HAP-1 (cell line): ENCODE data around the gene FURIN.
"Not testable (repeated sequence)": the region's sequence is repeated elsewhere in the genome, so short reads cannot be mapped to it uniquely, and the experiment has no call there.

Experiments used
- DNase-seq, 2 experiments: peaks; one replicate each; pipeline ENCODE4 v3.0.0-alpha.2; 2016 to 2020; ENCODE audit warnings: low spot score in 2 of 2
- H3K27me3 ChIP-seq: fragments of 250-450 bp; sonication (Bioruptor Pico); 2 replicates; pipeline ENCODE4 v1.5.1; 2020; ENCODE audit warnings: low read depth, mild to moderate bottlenecking, moderate library complexity
- H3K36me3 ChIP-seq: fragments of 250-450 bp; sonication (Bioruptor Pico); replicated peaks from 2 replicates; pipeline ENCODE4 v1.5.1; 2020; ENCODE audit warnings: mild to moderate bottlenecking
- H3K4me1 ChIP-seq: fragments of 250-450 bp; sonication (Bioruptor Pico); 2 replicates; pipeline ENCODE4 v1.5.1; 2020; ENCODE audit warnings: mild to moderate bottlenecking
- H3K4me3 ChIP-seq: fragments of 250-450 bp; sonication (Bioruptor Pico); 2 replicates; pipeline ENCODE4 v1.5.1; 2020; ENCODE audit warnings: mild to moderate bottlenecking, moderate library complexity
- H3K9me3 ChIP-seq: fragments of 250-450 bp; sonication (Bioruptor Pico); 2 replicates; pipeline ENCODE4 v1.5.1; 2020; ENCODE audit warnings: mild to moderate bottlenecking, moderate library complexity
- in situ Hi-C: fragments of 300-500 bp; cut with MboI; formaldehyde crosslinking; loops from 3 replicates; pipeline ENCODE4 v1.14.3; 2020; ENCODE audit warnings: low sequenced_read_pairs, inconsistent platforms, mixed read lengths

FURIN gene

DNA sequence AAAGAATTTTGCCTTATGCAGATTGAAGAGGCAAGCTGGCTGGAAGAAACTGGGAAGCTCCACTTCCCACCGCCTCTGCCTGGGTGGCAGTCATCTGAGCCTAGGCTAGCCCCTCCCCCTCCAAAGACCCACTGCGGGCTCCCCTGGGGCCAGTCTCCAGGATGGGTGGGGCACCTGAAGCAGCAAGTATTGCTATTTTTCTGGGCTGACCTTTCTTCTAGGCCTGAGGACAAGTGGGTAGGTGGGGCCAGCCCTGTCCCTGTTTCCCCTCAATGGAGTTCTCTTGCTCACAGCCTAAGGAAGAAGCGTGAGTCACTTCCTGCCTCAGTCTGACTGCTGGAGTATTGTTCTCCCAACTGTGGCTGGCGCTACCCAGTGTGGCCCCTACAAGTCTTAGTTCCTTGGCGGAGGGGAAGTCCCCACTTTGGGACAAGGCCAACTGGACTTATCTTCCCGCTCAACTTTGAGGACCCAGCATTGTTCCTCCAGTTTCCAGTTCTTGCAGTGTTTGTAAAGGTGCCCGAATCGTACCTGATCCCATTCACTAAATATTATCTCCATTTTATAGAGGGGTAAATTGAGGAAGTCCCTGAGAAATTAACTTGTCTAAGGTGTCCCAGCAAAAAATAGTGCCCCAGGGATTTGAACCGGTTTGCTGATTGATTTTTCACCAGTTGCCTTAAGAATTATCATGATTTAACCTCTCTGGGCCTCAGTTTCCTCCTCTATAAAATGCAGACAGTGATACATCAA, 1.4 kb downstream of the FURIN start:
- no peaks in the 10 kb centered on the region for H3K27me3 ChIP-seq
- H3K4me3 ChIP-seq = no peak overlapping the region; the same call in 1 of the 2 replicates
- in situ Hi-C loops = no loop called here
- no peaks in the 10 kb centered on the region for H3K36me3 ChIP-seq
- peaks cover 52% of the 10 kb centered on the region for H3K4me1 ChIP-seq
- peak; percentile 90 to 94 for DNase-seq
- no peaks in the 10 kb centered on the region for H3K9me3 ChIP-seq

- H3K9me3 ChIP-seq = no peaks in the 10 kb centered on the region
- in situ Hi-C loops = no loop called here
- H3K27me3 ChIP-seq = no peaks in the 10 kb centered on the region
- H3K4me3 ChIP-seq = peak overlapping the region; percentile 49
- no peaks in the 10 kb centered on the region for H3K36me3 ChIP-seq
- H3K4me1 ChIP-seq = peaks cover 52% of the 10 kb centered on the region
- DNase-seq = peak in 1 of 2 experiments; percentile 35
Measured at GRCh38 chr15:90870354-90871138, 2.2 kb downstream of the FURIN start.

DNA sequence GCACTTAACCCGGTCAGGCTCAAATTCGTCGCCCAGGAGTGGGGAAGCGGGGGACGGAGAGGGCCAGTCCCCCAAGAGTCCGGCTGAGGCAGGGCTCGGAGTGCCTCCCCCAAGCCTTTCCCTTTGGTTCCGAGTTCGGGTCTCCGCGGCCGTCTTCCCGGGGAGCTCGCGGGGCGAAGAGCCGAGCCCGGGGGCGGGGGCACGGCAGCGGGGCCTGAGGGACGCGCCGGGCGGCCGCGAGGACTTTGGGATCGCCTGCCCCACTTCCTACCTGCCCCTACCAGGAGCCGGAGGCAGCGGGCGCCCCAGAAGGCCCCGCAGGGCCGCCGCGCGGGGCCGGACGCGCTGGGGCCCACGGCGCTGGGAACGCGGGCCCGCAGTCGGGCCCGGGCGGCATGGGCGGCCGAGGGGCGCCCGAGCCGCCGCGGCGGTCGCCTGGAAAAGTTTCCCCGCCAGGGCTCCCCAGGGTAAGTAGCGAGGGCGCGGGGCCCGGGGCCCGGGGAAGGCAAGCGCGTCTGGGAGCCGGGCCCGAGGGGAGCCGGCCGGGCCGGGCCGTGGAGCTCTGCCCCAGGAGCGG, 2.8 kb downstream of the FURIN start:
- H3K4me1 ChIP-seq = peaks cover 51% of the 10 kb centered on the region
- in situ Hi-C loops = no loop called here

DNA sequence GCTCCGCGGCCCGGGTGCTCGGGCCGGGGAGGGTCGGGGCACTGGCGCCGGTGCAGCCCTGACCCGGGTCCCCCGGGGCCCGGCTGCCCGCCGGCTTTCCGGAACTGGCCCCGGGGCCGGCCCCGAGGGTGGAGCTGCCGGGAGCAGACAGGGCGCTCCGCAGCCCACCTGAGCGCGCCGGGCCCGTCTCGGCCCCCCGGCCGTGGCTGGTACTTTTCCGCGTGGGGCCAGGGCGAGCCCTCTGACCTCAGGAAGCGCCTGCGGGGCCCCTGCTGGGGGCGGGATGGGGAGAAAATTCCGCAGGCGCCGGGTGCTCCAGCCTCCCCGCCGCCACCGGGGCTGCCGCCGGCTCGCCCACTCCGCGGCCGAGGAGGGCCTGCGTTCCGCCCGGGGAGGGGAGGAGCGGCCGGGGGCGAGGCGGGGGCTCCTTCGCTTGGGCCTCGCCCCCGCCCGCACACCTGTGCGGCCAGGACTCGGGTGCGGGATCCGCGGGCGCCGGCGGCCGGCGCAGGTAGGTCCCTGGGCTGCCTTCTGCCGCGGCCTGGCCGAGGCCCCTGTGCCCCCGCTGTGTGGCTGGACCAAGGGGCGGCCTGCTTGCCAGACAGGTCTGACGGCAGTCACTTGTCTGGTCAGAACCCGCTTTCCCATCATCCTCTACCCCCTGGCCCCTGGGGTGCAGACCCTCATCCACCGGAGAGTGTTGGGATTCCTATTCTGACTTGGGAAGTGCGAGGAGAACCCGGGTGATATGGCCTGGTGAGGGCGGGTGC, 3.5 kb downstream of the FURIN start:
- H3K36me3 ChIP-seq = peaks cover 6% of the 10 kb centered on the region
- peak overlapping the region; percentile 49 for H3K4me3 ChIP-seq
- H3K27me3 ChIP-seq = no peaks in the 10 kb centered on the region
- H3K9me3 ChIP-seq = no peaks in the 10 kb centered on the region
- H3K4me1 ChIP-seq = peaks cover 44% of the 10 kb centered on the region
- peak in 1 of 2 experiments; percentile 30 for DNase-seq
- in situ Hi-C loops = no loop called here

More for the DNA sequence above, 2.8 kb downstream of the FURIN start:
- H3K27me3 ChIP-seq = no peaks in the 10 kb centered on the region
- DNase-seq = peak in 1 of 2 experiments; percentile 51
- no peaks in the 10 kb centered on the region for H3K36me3 ChIP-seq
- H3K4me3 ChIP-seq = peak overlapping the region; percentile 49
- no peaks in the 10 kb centered on the region for H3K9me3 ChIP-seq

DNA sequence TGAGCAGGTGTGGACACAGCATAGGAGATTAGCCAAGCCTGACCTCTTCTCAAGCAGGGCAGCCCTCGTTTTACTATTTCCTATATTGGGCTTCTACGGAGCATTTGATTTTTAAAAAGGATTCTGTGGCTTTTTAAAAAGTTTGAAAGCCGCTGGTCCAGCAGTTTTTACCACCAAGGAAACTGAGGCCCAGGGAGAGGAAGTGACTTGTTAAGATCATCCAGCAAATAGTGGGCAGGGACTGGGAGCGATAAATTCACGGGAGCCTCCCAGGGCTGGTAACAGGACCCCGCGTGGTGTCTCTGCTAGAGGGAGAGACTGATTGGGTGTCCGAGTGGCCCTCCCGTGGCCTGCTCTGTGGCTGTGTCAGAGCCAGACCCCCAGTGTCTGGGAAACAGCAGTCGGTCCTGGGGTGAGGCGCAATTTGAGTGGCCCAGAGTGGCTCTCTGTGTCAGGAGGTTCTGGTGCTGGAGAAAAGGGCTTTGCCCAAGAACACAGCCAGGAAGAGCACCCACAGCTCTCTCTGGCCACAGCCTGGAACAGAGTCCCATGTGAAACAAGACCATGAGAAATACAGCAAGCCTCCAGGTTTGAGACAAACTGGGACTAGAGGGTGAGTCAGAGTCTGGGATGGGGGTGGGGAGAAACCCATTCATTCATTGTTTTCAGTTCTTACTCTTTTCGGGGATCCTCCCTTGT, 4.2 kb downstream of the FURIN start:
- peak overlapping the region; percentile 49 for H3K4me3 ChIP-seq
- no peaks in the 10 kb centered on the region for H3K9me3 ChIP-seq
- no peaks in the 10 kb centered on the region for H3K27me3 ChIP-seq
- peak in 1 of 2 experiments; percentile 43 for DNase-seq
- peaks cover 13% of the 10 kb centered on the region for H3K36me3 ChIP-seq
- in situ Hi-C loops = no loop called here
- peaks cover 43% of the 10 kb centered on the region for H3K4me1 ChIP-seq

GRCh38 chr15:90873488-90873997, 5.2 kb downstream of the FURIN start:
- no peaks in the 10 kb centered on the region for H3K27me3 ChIP-seq
- peaks cover 43% of the 10 kb centered on the region for H3K4me1 ChIP-seq
- no peak overlapping the region for H3K4me3 ChIP-seq
- DNase-seq = no peak
- H3K36me3 ChIP-seq = peaks cover 19% of the 10 kb centered on the region
- in situ Hi-C loops = no loop called here
- H3K9me3 ChIP-seq = no peaks in the 10 kb centered on the region

- Histone ChIP-seq H3K4me3 (no peak overlapping the region), H3K27me3 (no peaks in the 10 kb centered on the region), H3K9me3 (no peaks in the 10 kb centered on the region), H3K4me1 (peaks cover 40% of the 10 kb centered on the region), H3K36me3 (peaks cover 23% of the 10 kb centered on the region)
- peak in 1 of 2 experiments; percentile 57 for DNase-seq
- in situ Hi-C loops = no loop called here
Measured at GRCh38 chr15:90873998-90874605, 5.7 kb downstream of the FURIN start.

DNA sequence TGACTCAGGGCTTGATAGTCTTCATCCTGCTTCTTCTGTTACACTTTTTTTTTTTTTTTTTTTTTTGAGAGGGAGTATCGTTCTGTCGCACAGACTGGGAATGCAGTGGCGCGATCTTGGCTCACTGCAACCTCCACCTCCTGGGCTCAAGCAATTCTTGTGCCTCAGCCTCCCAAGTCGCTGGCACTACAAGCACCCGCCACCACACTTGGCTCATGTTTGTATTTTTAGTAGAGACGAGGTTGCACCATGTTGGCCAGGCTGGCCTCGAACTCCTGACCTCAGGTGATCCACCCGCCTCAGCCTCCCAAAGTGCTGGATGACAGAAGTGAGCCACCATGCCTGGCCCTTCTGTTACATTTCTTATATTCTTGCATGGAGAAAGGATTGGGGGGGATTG, 6.6 kb downstream of the FURIN start:
- not testable (repeated sequence) for H3K4me3 ChIP-seq, H3K9me3 ChIP-seq, H3K27me3 ChIP-seq, DNase-seq
- Histone ChIP-seq H3K4me1 (peaks cover 31% of the 10 kb centered on the region), H3K36me3 (peaks cover 32% of the 10 kb centered on the region)
- in situ Hi-C loops = loop anchor here (25.0 kb wide), 1 partner anchor 388 kb away; no protein-coding TSS in a partner anchor

DNA sequence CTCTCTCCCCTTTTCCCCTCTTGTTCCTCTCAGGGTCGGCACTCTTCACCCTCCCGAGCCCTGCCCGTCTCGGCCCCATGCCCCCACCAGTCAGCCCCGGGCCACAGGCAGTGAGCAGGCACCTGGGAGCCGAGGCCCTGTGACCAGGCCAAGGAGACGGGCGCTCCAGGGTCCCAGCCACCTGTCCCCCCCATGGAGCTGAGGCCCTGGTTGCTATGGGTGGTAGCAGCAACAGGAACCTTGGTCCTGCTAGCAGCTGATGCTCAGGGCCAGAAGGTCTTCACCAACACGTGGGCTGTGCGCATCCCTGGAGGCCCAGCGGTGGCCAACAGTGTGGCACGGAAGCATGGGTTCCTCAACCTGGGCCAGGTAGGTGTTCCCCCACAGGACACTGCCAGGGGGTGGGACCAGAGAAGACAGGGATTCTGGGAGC, 7.2 kb downstream of the FURIN start:
- in situ Hi-C loops = loop anchor here (25.0 kb wide), 1 partner anchor 388 kb away; no protein-coding TSS in a partner anchor
- DNase-seq = no peak
- Histone ChIP-seq H3K36me3 (peaks cover 34% of the 10 kb centered on the region), H3K4me1 (peaks cover 27% of the 10 kb centered on the region), H3K27me3 (no peaks in the 10 kb centered on the region), H3K4me3 (no peak overlapping the region), H3K9me3 (no peaks in the 10 kb centered on the region)

- Histone ChIP-seq H3K4me3 (no peak overlapping the region), H3K4me1 (peaks cover 26% of the 10 kb centered on the region), H3K9me3 (no peaks in the 10 kb centered on the region), H3K36me3 (peaks cover 37% of the 10 kb centered on the region), H3K27me3 (no peaks in the 10 kb centered on the region)
- DNase-seq = no peak
- in situ Hi-C loops = loop anchor here (25.0 kb wide), 1 partner anchor 389 kb away; no protein-coding TSS in a partner anchor
Measured at GRCh38 chr15:90876046-90876445, 7.7 kb downstream of the FURIN start.

GRCh38 chr15:90876512-90877170, 8.3 kb downstream of the FURIN start:
- Histone ChIP-seq H3K4me1 (peaks cover 26% of the 10 kb centered on the region), H3K9me3 (no peaks in the 10 kb centered on the region), H3K4me3 (no peak overlapping the region), H3K27me3 (no peaks in the 10 kb centered on the region), H3K36me3 (peaks cover 43% of the 10 kb centered on the region)
- no peak for DNase-seq
- in situ Hi-C loops = loop anchor here (25.0 kb wide), 1 partner anchor 389 kb away; no protein-coding TSS in a partner anchor

GRCh38 chr15:90877315-90877714, 8.9 kb downstream of the FURIN start:
- Histone ChIP-seq H3K36me3 (peaks cover 44% of the 10 kb centered on the region), H3K27me3 (no peaks in the 10 kb centered on the region), H3K9me3 (no peaks in the 10 kb centered on the region), H3K4me1 (peaks cover 23% of the 10 kb centered on the region), H3K4me3 (no peak overlapping the region)
- in situ Hi-C loops = loop anchor here (25.0 kb wide), 1 partner anchor 390 kb away; no protein-coding TSS in a partner anchor
- DNase-seq = no peak
